OCI-LY3 (cell line): ENCODE measurements around the gene SDK2.

Source experiments
- CTCF ChIP-seq: fragments of 200-600, 300-600 bp; sonication (generic); IDR thresholded peaks from 2 replicates; pipeline ENCODE4 v1.5.1; 2014; ENCODE audit warnings: antibody characterized with exemption, low read length, low read depth
- EZH2phosphoT487 ChIP-seq: fragments of 200-600 bp; shearing (Covaris generic); IDR thresholded peaks from 2 replicates; pipeline ENCODE4 v1.6.1; 2018; ENCODE audit warnings: antibody characterized with exemption, mixed run types, low read depth

GRCh38 chr17:73334771-73335513 lies 309.3 kb downstream of the SDK2 start:
- TF ChIP-seq EZH2phosphoT487: no peak
- TF ChIP-seq CTCF: no peak
